ENCODE results near the gene SART3.

- no peak for TF ChIP-seq CTCF (IDR thresholded peaks at IDR 0.05)
- TF ChIP-seq POLR2AphosphoS5 (IDR thresholded peaks at IDR 0.05) = no peak
- TF ChIP-seq POLR2A (IDR thresholded peaks at IDR 0.05) = no peak
- TF ChIP-seq EP300 (IDR thresholded peaks at IDR 0.05) = no peak
Measured at GRCh38 chr12:108495823-108496579, 65.0 kb downstream of the SART3 start.
